HEK293 (cell line): ENCODE measurements around the gene ARL5A.

Source experiments
- CTCF ChIA-PET: fragments of 350-600 bp; formaldehyde crosslinking; extraction: SDS; loops from one replicate; lab custom pipeline; 2021; ENCODE audit warnings: antibody characterized with exemption; lab: Yijun Ruan, JAX
- POLR2A ChIA-PET: fragments of 300-600 bp; formaldehyde crosslinking; extraction: SDS; loops from one replicate; lab custom pipeline; 2020; ENCODE audit warnings: antibody characterized with exemption, inconsistent platforms; lab: Yijun Ruan, JAX
- H3K27ac ChIP-seq: fragments of 200-500 bp; sonication (Bioruptor generic); 2 replicates; pipeline ENCODE4 v1.5.1; 2014; ENCODE audit warnings: low read depth, low read length, control low read depth, inconsistent platforms; ENCODE audit errors: extremely low read depth
- H3K36me3 ChIP-seq, 2 experiments: fragments of 200-500 bp in 1 of 2; sonication (Bioruptor generic) in 1 of 2; 1 replicate in 1 of 2; 2 replicates in 1 of 2; pipeline ENCODE4 v1.5.1; 2014 to 2017; ENCODE audit warnings: inconsistent platforms in 2 of 2, low read length in 2 of 2; ENCODE audit not compliant: control insufficient read depth in 2 of 2, insufficient read depth in 1 of 2
- H3K4me1 ChIP-seq: fragments of 200-500 bp; sonication (Bioruptor generic); 2 replicates; pipeline ENCODE4 v1.5.1; 2014; ENCODE audit warnings: mild to moderate bottlenecking, low read length, inconsistent platforms; ENCODE audit not compliant: control insufficient read depth, insufficient read depth
- H3K4me3 ChIP-seq: 2 replicates; pipeline ENCODE4 v1.5.1; 2011; ENCODE audit warnings: low read depth, mild to moderate bottlenecking, control low read depth, low read length, moderate library complexity
- H3K9me3 ChIP-seq: fragments of 200-500 bp; sonication (Bioruptor generic); 2 replicates; pipeline ENCODE4 v1.5.1; 2014; ENCODE audit warnings: low read depth, low read length, inconsistent platforms; ENCODE audit not compliant: control insufficient read depth, insufficient read depth
- GLIS2 ChIP-seq: fragments of 450-650 bp; formaldehyde crosslinking; IDR thresholded peaks from 2 replicates; pipeline ENCODE4 v1.5.1; 2016; ENCODE audit warnings: missing biosample characterization, missing genetic modification characterization
- KLF7 ChIP-seq: fragments of 450-650 bp; formaldehyde crosslinking; IDR thresholded peaks from 2 replicates; pipeline ENCODE4 v1.5.1; 2016; ENCODE audit warnings: missing biosample characterization, missing genetic modification characterization, borderline replicate concordance
- SCRT1 ChIP-seq: fragments of 450-650 bp; formaldehyde crosslinking; IDR thresholded peaks from 2 replicates; pipeline ENCODE4 v1.5.1; 2016; ENCODE audit warnings: missing biosample characterization, missing genetic modification characterization, borderline replicate concordance
- SP2 ChIP-seq: fragments of 450-650 bp; formaldehyde crosslinking; IDR thresholded peaks from 2 replicates; pipeline ENCODE4 v1.5.1; 2016; ENCODE audit warnings: missing biosample characterization, missing genetic modification characterization
- ZNF121 ChIP-seq: fragments of 450-650 bp; formaldehyde crosslinking; IDR thresholded peaks from 2 replicates; pipeline ENCODE4 v1.5.1; 2016; ENCODE audit warnings: missing biosample characterization, missing genetic modification characterization
- ZNF157 ChIP-seq: fragments of 450-650 bp; formaldehyde crosslinking; IDR thresholded peaks from 2 replicates; pipeline ENCODE4 v1.5.1; 2016; ENCODE audit warnings: missing biosample characterization, missing genetic modification characterization
- ZNF37A ChIP-seq: fragments of 450-650 bp; IDR thresholded peaks from 2 replicates; pipeline ENCODE4 v1.5.1; 2018; ENCODE audit warnings: missing biosample characterization, missing genetic modification characterization
- ZNF423 ChIP-seq: fragments of 450-650 bp; formaldehyde crosslinking; IDR thresholded peaks from 2 replicates; pipeline ENCODE4 v1.5.1; 2016; ENCODE audit warnings: missing biosample characterization, missing genetic modification characterization
- ZNF548 ChIP-seq: fragments of 450-650 bp; formaldehyde crosslinking; IDR thresholded peaks from 2 replicates; pipeline ENCODE4 v1.5.1; 2016; ENCODE audit warnings: missing biosample characterization, missing genetic modification characterization
- ZNF549 ChIP-seq: fragments of 450-650 bp; IDR thresholded peaks from 2 replicates; pipeline ENCODE4 v1.5.1; 2018; ENCODE audit warnings: missing biosample characterization, missing genetic modification characterization, mild to moderate bottlenecking, inconsistent platforms, moderate library complexity
- ZNF560 ChIP-seq: fragments of 450-650 bp; formaldehyde crosslinking; IDR thresholded peaks from 2 replicates; pipeline ENCODE4 v1.5.1; 2017; ENCODE audit warnings: missing biosample characterization, missing genetic modification characterization, borderline replicate concordance
- ZNF621 ChIP-seq: fragments of 450-650 bp; formaldehyde crosslinking; IDR thresholded peaks from 2 replicates; pipeline ENCODE4 v1.5.1; 2017; ENCODE audit warnings: missing biosample characterization, missing genetic modification characterization
- ZNF623 ChIP-seq: fragments of 450-650 bp; formaldehyde crosslinking; IDR thresholded peaks from 2 replicates; pipeline ENCODE4 v1.5.1; 2016; ENCODE audit warnings: missing biosample characterization, missing genetic modification characterization
- ZNF664 ChIP-seq: fragments of 450-650 bp; formaldehyde crosslinking; IDR thresholded peaks from 2 replicates; pipeline ENCODE4 v1.5.1; 2016; ENCODE audit warnings: missing biosample characterization, missing genetic modification characterization
- ZSCAN23 ChIP-seq: fragments of 450-650 bp; formaldehyde crosslinking; IDR thresholded peaks from 2 replicates; pipeline ENCODE4 v1.5.1; 2016; ENCODE audit warnings: missing biosample characterization, missing genetic modification characterization
- TF ChIP-seq, protein P1 (sequence below): fragments of 450-650 bp; formaldehyde crosslinking; IDR thresholded peaks from 2 replicates; pipeline ENCODE4 v1.5.1; 2016; ENCODE audit warnings: missing biosample characterization, missing genetic modification characterization
- TF ChIP-seq, protein P2 (sequence below): fragments of 450-650 bp; formaldehyde crosslinking; IDR thresholded peaks from 2 replicates; pipeline ENCODE4 v1.5.1; 2016; ENCODE audit warnings: missing biosample characterization, missing genetic modification characterization
- TF ChIP-seq, protein P3 (sequence below): fragments of 450-650 bp; formaldehyde crosslinking; IDR thresholded peaks from 2 replicates; pipeline ENCODE4 v1.5.1; 2016; ENCODE audit warnings: missing biosample characterization, missing genetic modification characterization

ARL5A gene

DNA sequence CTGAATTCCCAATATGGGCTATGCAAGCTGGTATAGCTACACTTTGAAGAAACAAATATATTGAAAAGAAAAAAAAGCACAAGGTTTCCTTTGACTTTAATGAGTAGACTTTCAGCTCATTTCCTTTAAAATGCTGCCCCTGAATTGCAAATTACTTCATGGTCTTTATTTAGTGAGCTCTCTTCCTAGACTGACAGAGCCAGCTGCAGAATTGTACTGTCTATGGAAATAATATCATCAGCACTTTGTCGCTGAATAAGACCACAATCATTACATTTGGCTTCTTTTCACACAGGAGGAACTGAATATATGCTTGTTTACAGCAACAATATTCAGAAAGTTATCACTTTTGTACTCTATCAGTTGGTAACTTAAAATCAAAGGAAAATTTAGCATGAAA, 41.7 kb downstream of the ARL5A start (continued):
- TF ChIP-seq, protein P1, sequence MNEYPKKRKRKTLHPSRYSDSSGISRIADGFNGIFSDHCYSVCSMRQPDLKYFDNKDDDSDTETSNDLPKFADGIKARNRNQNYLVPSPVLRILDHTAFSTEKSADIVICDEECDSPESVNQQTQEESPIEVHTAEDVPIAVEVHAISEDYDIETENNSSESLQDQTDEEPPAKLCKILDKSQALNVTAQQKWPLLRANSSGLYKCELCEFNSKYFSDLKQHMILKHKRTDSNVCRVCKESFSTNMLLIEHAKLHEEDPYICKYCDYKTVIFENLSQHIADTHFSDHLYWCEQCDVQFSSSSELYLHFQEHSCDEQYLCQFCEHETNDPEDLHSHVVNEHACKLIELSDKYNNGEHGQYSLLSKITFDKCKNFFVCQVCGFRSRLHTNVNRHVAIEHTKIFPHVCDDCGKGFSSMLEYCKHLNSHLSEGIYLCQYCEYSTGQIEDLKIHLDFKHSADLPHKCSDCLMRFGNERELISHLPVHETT (tag by site-specific recombination), result no peak
- TF ChIP-seq SCRT1 (tag by site-specific recombination) (no peak), ZNF549 (no peak), ZNF423 (tag by site-specific recombination) (no peak), ZSCAN23 (tag by site-specific recombination) (no peak), GLIS2 (no peak)

DNA sequence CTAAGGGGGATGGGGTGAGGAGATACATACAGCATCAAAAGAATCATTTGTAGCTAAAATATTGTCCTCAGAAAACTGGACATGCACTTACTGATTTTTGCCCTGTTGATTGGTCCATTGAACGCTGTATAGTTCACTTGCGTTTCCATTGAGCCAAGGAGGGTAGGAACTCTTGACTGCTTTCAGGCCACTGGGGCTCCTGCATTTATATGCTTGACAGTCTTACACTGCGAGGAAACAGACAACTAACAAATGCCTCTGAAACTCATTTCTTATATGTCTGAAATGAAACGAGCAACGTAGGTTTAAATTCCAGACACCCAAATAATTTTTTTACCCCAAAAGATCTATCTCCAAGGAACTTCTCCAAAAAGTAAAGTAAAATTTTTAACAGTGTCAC, 42.1 kb downstream of the ARL5A start:
- TF ChIP-seq ZNF548 (tag by site-specific recombination) (no peak), ZNF621 (tag by site-specific recombination) (no peak), ZNF560 (tag by site-specific recombination) (no peak), ZNF664 (tag by site-specific recombination) (no peak), SP2 (no peak), ZNF37A (tag by site-specific recombination) (no peak), ZNF157 (tag by site-specific recombination) (no peak), KLF7 (tag by site-specific recombination) (no peak), ZNF623 (no peak), ZNF121 (tag by site-specific recombination) (no peak)
- TF ChIP-seq, protein P2, sequence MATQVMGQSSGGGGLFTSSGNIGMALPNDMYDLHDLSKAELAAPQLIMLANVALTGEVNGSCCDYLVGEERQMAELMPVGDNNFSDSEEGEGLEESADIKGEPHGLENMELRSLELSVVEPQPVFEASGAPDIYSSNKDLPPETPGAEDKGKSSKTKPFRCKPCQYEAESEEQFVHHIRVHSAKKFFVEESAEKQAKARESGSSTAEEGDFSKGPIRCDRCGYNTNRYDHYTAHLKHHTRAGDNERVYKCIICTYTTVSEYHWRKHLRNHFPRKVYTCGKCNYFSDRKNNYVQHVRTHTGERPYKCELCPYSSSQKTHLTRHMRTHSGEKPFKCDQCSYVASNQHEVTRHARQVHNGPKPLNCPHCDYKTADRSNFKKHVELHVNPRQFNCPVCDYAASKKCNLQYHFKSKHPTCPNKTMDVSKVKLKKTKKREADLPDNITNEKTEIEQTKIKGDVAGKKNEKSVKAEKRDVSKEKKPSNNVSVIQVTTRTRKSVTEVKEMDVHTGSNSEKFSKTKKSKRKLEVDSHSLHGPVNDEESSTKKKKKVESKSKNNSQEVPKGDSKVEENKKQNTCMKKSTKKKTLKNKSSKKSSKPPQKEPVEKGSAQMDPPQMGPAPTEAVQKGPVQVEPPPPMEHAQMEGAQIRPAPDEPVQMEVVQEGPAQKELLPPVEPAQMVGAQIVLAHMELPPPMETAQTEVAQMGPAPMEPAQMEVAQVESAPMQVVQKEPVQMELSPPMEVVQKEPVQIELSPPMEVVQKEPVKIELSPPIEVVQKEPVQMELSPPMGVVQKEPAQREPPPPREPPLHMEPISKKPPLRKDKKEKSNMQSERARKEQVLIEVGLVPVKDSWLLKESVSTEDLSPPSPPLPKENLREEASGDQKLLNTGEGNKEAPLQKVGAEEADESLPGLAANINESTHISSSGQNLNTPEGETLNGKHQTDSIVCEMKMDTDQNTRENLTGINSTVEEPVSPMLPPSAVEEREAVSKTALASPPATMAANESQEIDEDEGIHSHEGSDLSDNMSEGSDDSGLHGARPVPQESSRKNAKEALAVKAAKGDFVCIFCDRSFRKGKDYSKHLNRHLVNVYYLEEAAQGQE (tag by site-specific recombination), result no peak
- TF ChIP-seq, protein P3, sequence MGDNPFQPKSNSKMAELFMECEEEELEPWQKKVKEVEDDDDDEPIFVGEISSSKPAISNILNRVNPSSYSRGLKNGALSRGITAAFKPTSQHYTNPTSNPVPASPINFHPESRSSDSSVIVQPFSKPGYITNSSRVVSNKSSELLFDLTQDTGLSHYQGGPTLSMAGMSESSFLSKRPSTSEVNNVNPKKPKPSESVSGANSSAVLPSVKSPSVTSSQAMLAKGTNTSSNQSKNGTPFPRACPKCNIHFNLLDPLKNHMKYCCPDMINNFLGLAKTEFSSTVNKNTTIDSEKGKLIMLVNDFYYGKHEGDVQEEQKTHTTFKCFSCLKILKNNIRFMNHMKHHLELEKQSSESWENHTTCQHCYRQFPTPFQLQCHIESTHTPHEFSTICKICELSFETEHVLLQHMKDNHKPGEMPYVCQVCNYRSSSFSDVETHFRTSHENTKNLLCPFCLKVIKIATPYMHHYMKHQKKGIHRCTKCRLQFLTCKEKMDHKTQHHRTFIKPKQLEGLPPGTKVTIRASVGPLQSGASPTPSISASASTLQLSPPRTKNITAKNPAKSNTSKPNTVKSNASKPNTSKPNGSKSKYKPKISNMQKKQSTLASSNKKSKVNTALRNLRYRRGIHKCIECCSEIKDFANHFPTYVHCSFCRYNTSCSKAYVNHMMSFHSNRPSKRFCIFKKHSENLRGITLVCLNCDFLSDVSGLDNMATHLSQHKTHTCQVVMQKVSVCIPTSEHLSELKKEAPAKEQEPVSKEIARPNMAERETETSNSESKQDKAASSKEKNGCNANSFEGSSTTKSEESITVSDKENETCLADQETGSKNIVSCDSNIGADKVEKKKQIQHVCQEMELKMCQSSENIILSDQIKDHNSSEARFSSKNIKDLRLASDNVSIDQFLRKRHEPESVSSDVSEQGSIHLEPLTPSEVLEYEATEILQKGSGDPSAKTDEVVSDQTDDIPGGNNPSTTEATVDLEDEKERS, result no peak
- ChIA-PET POLR2A (no interaction called here), CTCF (interaction anchor here (0.8 to 1.4 kb wide), 2 partner anchors 22 to 240 kb away, joined by 3 to 6 read pairs; no protein-coding TSS in a partner anchor)

More for the DNA sequence above, 42.1 kb downstream of the ARL5A start:
- Histone ChIP-seq H3K27ac (no peak overlapping the region), H3K9me3 (no peaks in the 10 kb centered on the region), H3K36me3 (peaks cover 0 to 38% of the 10 kb centered on the region in 2 experiments; a peak in 1 of 3 replicates), H3K4me3 (no peak overlapping the region), H3K4me1 (no peaks in the 10 kb centered on the region)
